ENCODE measurements around the gene TMC6. TPM values are rescaled to one million over a fixed set of nuclear protein-coding genes. Genes with fewer than 3 reads are reported as not detected.

The TMC6 gene
- total and polyA plus RNA-seq, 4 donors, result 75.7 to 166 (median 98.9) TPM

- H3K4me3 ChIP-seq, result no peak overlapping the region
- ATAC-seq (ENCODE audit: insufficient read depth, low FRiP score), result no peak
- peak overlapping the region in 1 of 2 donors; percentile 11 for H3K9ac ChIP-seq (ENCODE audit: insufficient read depth in 1 of 2, low read length in 2 of 2)
- peak overlapping the region in 1 of 2 donors; percentile 55 for H3K27ac ChIP-seq (ENCODE audit: low read depth in 1 of 2, low read length in 1 of 2)
- WGBS, 2 donors, result 62 to 70% methylated on average over 9 of the region's 9 CpGs
- H3K4me1 ChIP-seq (ENCODE audit: control insufficient read depth in 5 of 5, insufficient read depth in 5 of 5, low read length in 5 of 5), result peaks cover 0 to 27% (median 14%) of the 10 kb centered on the region in 5 donors
- H3K36me3 ChIP-seq (ENCODE audit: control insufficient read depth in 4 of 4, insufficient read depth in 4 of 4, low read length in 4 of 4), result peaks cover 0 to 2% (median 0%) of the 10 kb centered on the region in 4 donors
- H3K27me3 ChIP-seq (ENCODE audit: control insufficient read depth in 3 of 3, insufficient read depth in 3 of 3, low read length in 2 of 3), result peaks cover 0 to 3% (median 0%) of the 10 kb centered on the region in 3 donors
- DNase-seq, result no peak
- H3K9me3 ChIP-seq (ENCODE audit: control insufficient read depth in 4 of 4, insufficient read depth in 3 of 4, low read length in 3 of 4), result no peaks in the 10 kb centered on the region
- TF ChIP-seq CTCF (IDR thresholded peaks at IDR 0.05; ENCODE audit: control extremely low read depth, extremely low read depth), result no peak
Measured at GRCh38 chr17:78132767-78133178, 4.2 kb upstream of the TMC6 start.

- ATAC-seq (ENCODE audit: insufficient read depth, low FRiP score) (no peak), DNase-seq (peak; percentile 59 to 81 (median 80))
- TF ChIP-seq CTCF (IDR thresholded peaks at IDR 0.05; ENCODE audit: control extremely low read depth, extremely low read depth), result no peak
- peaks cover 0 to 2% (median 0%) of the 10 kb centered on the region in 4 donors for H3K36me3 ChIP-seq (ENCODE audit: control insufficient read depth in 4 of 4, insufficient read depth in 4 of 4, low read length in 4 of 4)
- H3K4me1 ChIP-seq (ENCODE audit: control insufficient read depth in 5 of 5, insufficient read depth in 5 of 5, low read length in 5 of 5), result peaks cover 0 to 33% (median 16%) of the 10 kb centered on the region in 5 donors
- H3K27me3 ChIP-seq (ENCODE audit: control insufficient read depth in 3 of 3, insufficient read depth in 3 of 3, low read length in 2 of 3), result peaks cover 0 to 3% (median 0%) of the 10 kb centered on the region in 3 donors
- no peaks in the 10 kb centered on the region for H3K9me3 ChIP-seq (ENCODE audit: control insufficient read depth in 4 of 4, insufficient read depth in 3 of 4, low read length in 3 of 4)
- H3K27ac ChIP-seq (ENCODE audit: low read depth in 1 of 2, low read length in 1 of 2), result peak overlapping the region in 1 of 2 donors; percentile 55
- peak overlapping the region in 1 of 2 donors; percentile 11 for H3K9ac ChIP-seq (ENCODE audit: insufficient read depth in 1 of 2, low read length in 2 of 2)
- WGBS, 2 donors, result 12 to 24% methylated on average over 36 to 38 of the region's 38 CpGs
- H3K4me3 ChIP-seq, result peak overlapping the region; percentile 1
Measured at GRCh38 chr17:78132084-78132676, 3.6 kb upstream of the TMC6 start.

GRCh38 chr17:78131172-78132083 lies 2.9 kb upstream of the TMC6 start:
- WGBS, 2 donors, result 23 to 39% methylated on average over 55 to 74 of the region's 74 CpGs
- H3K27ac ChIP-seq (ENCODE audit: low read depth in 1 of 2, low read length in 1 of 2), result peak overlapping the region in 1 of 2 donors; percentile 78
- H3K9ac ChIP-seq (ENCODE audit: insufficient read depth in 1 of 2, low read length in 2 of 2), result no peak overlapping the region
- H3K9me3 ChIP-seq (ENCODE audit: control insufficient read depth in 4 of 4, insufficient read depth in 3 of 4, low read length in 3 of 4), result no peaks in the 10 kb centered on the region
- DNase-seq (no peak), ATAC-seq (ENCODE audit: insufficient read depth, low FRiP score) (no peak)
- no peak for TF ChIP-seq CTCF (IDR thresholded peaks at IDR 0.05; ENCODE audit: control extremely low read depth, extremely low read depth)
- peaks cover 0 to 2% (median 0%) of the 10 kb centered on the region in 4 donors for H3K36me3 ChIP-seq (ENCODE audit: control insufficient read depth in 4 of 4, insufficient read depth in 4 of 4, low read length in 4 of 4)
- H3K27me3 ChIP-seq (ENCODE audit: control insufficient read depth in 3 of 3, insufficient read depth in 3 of 3, low read length in 2 of 3), result peaks cover 0 to 3% (median 0%) of the 10 kb centered on the region in 3 donors
- peak overlapping the region; percentile 1 for H3K4me3 ChIP-seq
- H3K4me1 ChIP-seq (ENCODE audit: control insufficient read depth in 5 of 5, insufficient read depth in 5 of 5, low read length in 5 of 5), result peaks cover 0 to 40% (median 20%) of the 10 kb centered on the region in 5 donors
